GM13976 (cell line): ENCODE measurements around the gene VPS8.

Experiments
- DNase-seq: peaks from one replicate; pipeline ENCODE4 v3.0.0; 2012; ENCODE audit warnings: low spot score
- in situ Hi-C: fragments of 300-500 bp; cut with MboI; formaldehyde crosslinking; loops from one replicate; pipeline ENCODE4 v1.12.0; 2022; ENCODE audit warnings: low sequenced_read_pairs, mixed read lengths, inconsistent platforms; ENCODE audit not compliant: unreplicated experiment
- TF ChIP-seq, protein P1 (sequence below): IDR thresholded peaks from 2 replicates; pipeline ENCODE4 v1.5.1; 2012; ENCODE audit warnings: borderline replicate concordance, mild to moderate bottlenecking; ENCODE audit not compliant: insufficient read depth; ENCODE audit errors: extremely low read depth, missing control alignments, control extremely low read depth

VPS8 gene

DNA sequence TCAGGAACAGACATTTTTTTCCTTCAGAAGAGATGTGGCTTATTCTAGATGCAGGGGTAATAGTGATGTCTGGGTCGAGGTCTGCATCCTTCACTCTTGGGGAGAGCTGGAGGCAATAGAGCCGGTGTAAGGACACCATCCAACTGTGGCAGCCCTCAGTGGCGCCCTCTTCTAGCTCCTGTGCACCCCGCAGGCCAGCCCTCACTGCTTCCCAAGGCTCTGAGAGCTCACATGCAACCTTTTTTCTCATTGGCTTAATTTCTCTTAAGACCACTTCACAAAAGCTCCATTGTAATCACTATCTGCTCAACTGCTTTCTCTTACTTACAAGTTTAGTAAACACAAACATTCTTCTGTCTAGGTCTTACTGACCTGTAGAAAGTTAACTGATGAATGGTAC, 3.9 kb upstream of the VPS8 start:
- TF ChIP-seq, protein P1, sequence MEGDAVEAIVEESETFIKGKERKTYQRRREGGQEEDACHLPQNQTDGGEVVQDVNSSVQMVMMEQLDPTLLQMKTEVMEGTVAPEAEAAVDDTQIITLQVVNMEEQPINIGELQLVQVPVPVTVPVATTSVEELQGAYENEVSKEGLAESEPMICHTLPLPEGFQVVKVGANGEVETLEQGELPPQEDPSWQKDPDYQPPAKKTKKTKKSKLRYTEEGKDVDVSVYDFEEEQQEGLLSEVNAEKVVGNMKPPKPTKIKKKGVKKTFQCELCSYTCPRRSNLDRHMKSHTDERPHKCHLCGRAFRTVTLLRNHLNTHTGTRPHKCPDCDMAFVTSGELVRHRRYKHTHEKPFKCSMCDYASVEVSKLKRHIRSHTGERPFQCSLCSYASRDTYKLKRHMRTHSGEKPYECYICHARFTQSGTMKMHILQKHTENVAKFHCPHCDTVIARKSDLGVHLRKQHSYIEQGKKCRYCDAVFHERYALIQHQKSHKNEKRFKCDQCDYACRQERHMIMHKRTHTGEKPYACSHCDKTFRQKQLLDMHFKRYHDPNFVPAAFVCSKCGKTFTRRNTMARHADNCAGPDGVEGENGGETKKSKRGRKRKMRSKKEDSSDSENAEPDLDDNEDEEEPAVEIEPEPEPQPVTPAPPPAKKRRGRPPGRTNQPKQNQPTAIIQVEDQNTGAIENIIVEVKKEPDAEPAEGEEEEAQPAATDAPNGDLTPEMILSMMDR: no peak
- no peak for DNase-seq
- in situ Hi-C loops: no loop called here

DNA sequence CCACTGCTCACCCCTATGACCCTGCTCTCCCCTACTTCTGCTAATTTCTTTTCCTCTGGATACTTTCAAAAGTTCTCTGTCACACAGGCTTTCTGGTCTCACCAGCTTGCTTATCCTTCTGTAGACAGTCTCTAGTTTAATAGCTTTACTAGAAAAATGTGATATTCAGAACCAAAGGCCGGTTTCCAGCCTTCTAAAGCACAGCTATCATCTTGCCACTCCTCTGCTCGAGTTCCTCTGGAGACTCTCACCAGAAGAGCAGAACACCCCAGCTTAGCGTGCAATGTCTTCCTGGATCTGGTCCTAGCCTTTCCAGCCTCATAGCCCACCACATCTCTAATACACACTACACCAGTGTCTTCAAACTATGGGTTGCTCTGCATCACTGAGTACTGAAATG, 1.8 kb upstream of the VPS8 start:
- DNase-seq: no peak
- in situ Hi-C loops: no loop called here
- TF ChIP-seq, protein P1: no peak

DNA sequence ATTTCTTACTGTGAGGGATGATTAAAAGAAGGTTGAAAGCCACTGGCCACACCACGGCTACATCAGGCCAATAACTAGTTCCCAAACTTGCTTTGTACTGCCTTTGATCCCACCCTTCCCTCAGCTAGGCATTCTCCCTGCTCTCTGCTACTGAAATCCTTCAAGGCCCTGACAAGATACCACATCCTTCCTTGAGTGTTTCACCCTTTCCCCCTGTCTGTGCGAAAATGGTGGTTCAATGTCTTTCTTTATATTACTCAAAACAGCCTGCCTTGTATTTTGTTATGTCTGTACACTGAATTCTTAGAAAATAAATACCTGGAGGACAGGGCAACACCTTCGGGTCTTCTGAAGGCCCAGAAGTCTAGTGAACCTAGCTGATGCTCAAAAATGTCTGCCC, 932 bp upstream of the VPS8 start:
- TF ChIP-seq, protein P1: no peak
- DNase-seq: no peak
- in situ Hi-C loops: no loop called here

DNA sequence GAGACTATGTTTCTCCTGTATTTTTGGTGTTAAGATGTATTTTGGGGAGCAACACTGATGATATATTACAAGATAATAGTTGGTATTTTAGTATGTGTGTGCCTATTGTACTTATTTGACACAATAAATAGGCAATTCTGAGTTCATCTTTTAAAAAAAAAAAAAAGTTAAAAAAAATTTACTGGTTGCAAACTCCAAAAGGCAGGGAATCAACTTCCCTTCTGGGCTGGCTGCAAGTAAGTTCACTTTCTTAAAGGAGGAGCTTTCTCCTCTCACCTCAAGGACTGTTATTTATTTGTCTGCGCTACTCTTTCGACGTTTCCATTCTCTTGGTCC, 335 bp upstream of the VPS8 start:
- no peak for DNase-seq
- TF ChIP-seq, protein P1: no peak
- in situ Hi-C loops: no loop called here

DNA sequence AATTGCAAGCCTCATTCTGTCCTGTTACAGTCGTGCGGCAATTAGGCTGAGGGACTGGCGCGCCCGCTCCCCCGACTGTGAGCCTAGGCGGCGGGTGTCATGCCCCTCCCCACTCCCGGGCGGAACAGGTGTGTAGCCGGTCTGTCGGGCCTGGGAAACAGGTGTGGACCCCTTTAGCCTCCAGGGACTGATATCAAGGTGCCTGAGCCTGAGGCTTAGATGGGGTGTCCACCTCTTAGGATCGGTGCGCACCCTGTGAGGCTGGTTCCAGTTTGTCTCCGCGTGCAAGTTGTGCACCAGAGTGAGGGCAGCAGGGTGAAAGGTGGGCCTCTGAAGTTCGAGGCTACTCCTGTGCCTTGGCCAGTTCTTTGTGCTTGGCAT, 686 bp downstream of the VPS8 start:
- in situ Hi-C loops: no loop called here
- DNase-seq: peak; percentile 31
- TF ChIP-seq, protein P1: no peak

DNA sequence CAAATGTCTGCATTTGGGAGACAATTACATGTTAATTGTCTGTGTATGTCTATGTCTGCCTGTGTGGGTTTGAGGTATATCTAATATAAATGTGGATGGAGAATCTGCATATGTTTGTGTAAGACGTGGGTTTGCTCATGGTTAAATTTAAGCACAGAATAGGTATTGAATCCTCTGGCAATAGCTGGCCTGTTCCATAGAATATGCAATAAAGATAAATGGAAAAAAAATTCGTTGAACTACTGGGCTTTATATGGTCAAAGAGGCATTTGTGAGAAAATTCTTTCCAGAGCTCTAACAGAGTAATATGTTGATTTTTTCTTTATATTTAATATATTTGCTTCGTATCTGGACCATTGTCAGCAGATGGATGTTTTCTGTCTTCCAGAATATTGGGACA, 1.4 kb downstream of the VPS8 start:
- in situ Hi-C loops: no loop called here
- TF ChIP-seq, protein P1: no peak
- DNase-seq: no peak

DNA sequence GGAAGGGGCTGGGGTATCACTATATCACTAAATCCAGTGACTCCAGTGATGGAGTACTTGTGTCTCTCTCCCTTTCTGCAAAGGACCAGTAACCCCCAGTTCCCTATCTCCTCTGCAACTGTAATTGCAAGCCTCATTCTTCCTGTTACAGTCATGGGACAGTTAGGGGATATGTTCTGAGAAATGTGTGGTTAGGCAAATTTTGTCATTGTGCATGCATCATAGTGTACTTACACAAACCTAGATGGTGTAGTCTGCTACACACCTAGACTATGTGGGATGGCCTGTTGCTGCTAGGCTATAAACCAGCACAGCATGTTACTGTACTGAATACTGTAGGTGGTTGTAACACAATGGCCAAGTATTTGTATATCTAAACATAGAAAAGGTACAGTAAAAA, 2.2 kb downstream of the VPS8 start:
- DNase-seq: no peak
- TF ChIP-seq, protein P1: no peak
- in situ Hi-C loops: no loop called here
